HG03139 (cell line): ENCODE measurements around the gene ORMDL2.

ENCODE experiments used
- ATAC-seq: cut with Tn5 transposase; IDR thresholded peaks from one replicate; pipeline ENCODE4 v1.9.1; 2021; ENCODE audit not compliant: unreplicated experiment

Gene ORMDL2

GRCh38 chr12:55817345-55818139, at the start of gene ORMDL2, which contains the start of gene SARNP:
Gene ORMDL2, plus strand, starts transcription at chr12:55818041. Its CDS starts 959 bp downstream, at chr12:55819000.
Gene SARNP, minus strand, starts transcription at chr12:55817724. Its CDS starts 23 bp downstream, at chr12:55817701.
- peak; percentile 96 for ATAC-seq

GRCh38 chr12:55771736-55772135, 46.1 kb upstream of the ORMDL2 start:
- ATAC-seq, result no peak

DNA sequence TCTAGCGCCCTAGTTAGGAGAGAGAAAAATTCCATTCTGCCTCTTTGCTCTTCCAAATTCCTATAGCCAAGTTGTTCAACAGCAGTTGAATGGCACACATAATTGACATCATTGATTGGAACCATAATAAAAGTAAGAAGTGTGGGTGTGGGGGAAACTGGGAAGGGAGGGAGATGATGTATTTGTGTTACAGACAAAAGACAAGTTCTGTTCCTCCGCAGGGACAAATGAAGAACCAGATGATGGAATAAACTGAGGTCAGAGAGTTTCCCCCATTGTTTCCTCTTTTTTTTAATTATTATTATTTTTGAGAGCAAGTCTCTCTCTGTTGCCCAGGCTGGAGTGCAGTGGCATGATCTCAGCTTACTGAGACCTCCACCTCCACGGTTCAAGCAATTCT, 40.0 kb upstream of the ORMDL2 start:
- no peak for ATAC-seq

DNA sequence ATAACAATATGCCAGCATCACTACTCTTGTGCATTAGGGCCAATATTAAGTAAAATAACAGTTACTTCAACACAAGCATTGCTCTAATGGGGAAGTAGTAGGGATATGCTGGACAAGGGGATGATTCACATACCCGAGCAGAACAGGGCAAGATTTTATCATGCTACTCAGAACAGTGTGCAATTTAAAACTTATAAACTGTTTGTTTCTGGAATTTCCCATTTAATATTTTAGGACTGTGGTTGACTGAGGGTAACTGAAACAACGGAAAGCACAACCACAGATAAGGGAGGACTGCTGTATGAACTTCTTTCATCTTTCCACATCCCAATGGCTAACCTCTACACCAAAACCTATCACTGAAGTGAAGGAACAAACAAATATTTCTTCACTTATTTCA, 37.2 kb upstream of the ORMDL2 start:
- no peak for ATAC-seq

DNA sequence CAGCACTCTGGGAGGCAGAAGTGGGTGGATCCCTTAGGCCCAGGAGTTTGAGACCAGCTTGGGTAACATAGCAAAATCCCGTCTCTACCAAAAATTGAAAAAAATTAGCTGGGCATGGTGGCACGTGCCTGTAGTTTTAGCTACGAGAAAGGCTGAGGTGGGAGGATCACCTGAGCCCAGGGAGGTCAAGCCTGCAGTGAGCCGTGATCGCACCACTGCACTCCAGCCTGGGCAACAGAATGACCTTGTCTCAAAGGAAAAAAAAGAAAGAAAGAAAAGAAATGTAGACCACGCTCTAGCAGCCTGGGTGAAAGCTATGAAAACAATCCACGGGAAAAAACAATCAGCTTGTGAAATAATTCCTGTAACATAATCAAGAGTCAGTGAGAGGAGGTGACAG, 29.3 kb upstream of the ORMDL2 start:
- no peak for ATAC-seq

- ATAC-seq, result no peak
Observed at GRCh38 chr12:55789171-55789570, 28.7 kb upstream of the ORMDL2 start.

GRCh38 chr12:55789893-55790292, 27.9 kb upstream of the ORMDL2 start:
- no peak for ATAC-seq

- no peak for ATAC-seq
Observed at GRCh38 chr12:55795950-55796349, 21.9 kb upstream of the ORMDL2 start.

DNA sequence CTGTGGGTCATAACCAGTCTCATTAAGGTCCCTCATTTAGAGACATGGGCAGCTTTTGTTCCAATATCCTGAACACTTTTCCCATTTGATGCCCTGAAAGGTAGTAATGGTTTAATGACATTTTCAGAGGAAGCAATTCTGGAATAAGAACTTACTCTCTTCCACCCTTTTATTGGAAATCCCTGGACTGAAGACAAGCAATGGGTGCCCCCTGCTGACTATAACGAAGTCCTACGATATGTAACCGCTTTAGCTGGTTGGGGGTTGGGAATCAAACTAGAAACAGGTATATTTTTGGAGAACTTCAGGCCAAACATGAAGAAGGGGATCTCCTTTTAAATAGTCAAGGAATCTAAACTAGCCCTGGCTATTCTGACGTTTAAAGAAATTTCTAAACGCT, 20.8 kb upstream of the ORMDL2 start:
- no peak for ATAC-seq

- no peak for ATAC-seq
Observed at GRCh38 chr12:55797550-55797949, 20.3 kb upstream of the ORMDL2 start.

GRCh38 chr12:55806982-55807381, 10.9 kb upstream of the ORMDL2 start:
- ATAC-seq, result no peak

DNA sequence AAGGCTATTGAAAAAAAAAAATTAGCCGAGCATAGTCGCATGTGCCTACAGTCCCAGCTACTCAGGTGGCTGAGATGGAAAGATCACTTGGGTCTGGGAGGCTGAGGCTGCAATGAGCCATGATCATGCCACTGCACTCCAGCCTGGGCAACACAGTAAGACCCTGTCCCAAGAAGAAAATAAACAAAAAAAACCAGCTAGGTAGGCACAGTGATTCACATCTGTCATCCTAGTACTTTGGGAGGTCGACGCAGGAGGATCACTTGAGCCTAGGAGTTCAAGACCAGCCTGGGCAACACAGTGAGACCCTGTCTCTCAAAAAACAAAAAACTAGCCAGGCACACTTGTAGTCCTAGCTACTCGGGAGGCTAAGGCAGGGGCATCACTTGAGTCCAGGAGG, 8.6 kb upstream of the ORMDL2 start:
- no peak for ATAC-seq

DNA sequence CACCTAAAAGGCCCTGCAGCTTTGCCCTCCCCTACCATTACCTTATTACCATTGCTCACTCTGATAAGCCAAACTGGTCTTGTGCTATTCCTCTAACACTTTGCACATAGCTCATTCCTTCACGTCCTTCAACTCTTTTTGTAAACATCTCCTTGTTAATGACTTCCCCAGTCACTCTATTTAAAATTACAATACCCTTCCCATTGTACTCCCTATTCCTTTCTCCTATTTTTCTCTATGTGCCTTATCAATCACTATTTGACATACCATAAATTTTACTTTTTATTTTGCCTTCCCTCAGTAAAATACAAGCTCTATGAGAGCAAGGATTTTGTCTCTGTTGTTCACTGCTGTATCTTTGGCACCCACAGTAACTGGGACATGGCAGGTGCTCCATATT, 5.8 kb upstream of the ORMDL2 start:
- ATAC-seq, result no peak

GRCh38 chr12:55814257-55814656, 3.6 kb upstream of the ORMDL2 start:
- ATAC-seq, result no peak

DNA sequence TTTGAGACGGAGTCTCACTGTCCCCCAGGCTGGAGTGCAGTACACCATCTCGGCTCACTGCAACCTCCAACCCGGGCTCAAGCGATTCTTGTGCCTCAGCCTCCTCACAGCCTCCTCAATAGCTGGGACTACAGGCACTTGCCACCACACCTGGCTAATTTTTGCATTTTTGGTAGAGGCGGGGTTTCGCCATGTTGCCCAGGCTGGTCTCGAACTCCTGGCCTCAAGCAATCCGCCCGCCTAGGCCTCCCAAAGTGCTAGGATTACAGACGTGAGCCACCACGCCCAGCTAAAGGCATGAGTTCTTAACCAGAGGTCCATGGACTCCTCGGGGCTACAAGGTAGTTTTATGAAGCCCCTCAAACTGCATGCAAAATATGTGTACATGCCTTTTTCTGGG, 2.4 kb upstream of the ORMDL2 start:
- ATAC-seq, result no peak

DNA sequence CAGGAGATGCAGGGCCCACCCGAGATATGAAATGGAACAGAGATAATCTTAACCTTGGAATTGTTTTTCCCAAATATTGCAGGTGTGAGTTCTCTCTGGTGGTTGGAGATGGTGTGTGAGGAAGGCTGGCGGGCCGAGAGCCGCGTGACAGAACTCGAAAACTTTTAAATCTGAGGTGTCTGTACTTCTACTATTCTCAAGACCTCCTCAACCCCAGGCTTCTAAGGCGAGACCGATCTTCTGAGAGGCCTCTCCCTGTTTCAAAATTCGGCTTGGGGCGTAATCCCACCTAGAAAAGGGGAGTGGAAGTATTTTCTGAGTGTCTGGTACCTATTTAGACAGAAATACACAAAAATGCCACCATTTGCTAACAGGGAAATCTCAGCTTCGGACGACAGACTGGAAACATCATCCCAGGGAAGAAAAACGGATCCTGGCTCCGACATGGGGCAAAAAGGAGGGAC, 928 bp upstream of the ORMDL2 start:
- ATAC-seq, result no peak

- ATAC-seq, result peak; percentile 26
Observed at GRCh38 chr12:55818140-55818728, 393 bp downstream of the ORMDL2 start.

DNA sequence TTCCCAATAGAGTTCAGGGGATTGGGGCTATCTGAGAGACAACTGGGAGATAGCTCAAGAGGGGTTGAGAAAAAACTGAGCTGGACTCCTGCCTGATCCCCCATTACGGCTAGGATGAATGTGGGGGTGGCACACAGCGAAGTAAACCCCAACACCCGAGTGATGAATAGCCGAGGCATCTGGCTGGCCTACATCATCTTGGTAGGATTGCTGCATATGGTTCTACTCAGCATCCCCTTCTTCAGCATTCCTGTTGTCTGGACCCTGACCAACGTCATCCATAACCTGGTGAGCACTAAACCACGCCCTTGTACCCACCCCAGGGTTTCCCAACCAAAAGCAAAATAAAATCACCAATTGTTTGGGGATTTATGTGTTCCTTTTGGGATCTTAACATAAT, 1.0 kb downstream of the ORMDL2 start:
- ATAC-seq, result no peak

- no peak for ATAC-seq
Observed at GRCh38 chr12:55820679-55821078, 2.8 kb downstream of the ORMDL2 start.

DNA sequence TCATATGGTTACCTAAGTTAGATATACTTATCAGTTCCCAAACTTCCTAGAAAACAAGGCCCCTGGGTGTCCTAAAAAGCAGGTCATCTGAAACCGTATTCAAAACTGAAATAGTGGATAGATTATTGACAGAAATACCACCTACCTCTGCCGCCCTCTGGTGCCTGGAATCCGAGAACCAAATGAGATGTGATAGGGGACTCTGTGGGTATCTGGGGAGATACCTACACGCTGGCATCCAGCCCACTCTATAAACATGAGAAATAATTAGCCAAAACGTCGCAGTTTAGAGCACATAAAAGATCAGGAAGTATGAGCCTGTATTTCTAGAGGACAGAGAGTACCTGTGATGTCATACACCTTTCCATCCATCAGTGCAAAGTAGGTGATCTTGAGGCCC, 4.4 kb downstream of the ORMDL2 start:
- no peak for ATAC-seq

- no peak for ATAC-seq
Observed at GRCh38 chr12:55823419-55823818, 5.6 kb downstream of the ORMDL2 start.

DNA sequence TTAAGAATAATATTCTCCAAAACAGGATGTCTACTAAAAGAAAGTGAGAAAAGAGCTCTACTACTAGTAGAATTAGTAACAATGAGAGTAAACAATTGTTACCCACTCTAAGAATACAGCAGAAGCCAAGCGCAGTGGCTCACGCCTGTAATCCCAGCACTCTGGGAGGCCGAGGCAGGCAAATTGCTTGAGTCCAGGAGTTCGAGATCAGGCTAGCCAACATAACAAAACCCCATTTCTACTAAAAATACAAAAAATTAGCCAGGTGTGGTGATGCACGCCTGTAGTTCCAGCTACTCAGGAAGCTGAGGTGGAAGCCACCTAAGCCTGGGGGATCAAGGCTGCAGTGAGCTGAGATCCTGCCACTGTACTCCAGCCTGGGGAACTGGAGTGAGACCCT, 6.9 kb downstream of the ORMDL2 start:
- no peak for ATAC-seq

DNA sequence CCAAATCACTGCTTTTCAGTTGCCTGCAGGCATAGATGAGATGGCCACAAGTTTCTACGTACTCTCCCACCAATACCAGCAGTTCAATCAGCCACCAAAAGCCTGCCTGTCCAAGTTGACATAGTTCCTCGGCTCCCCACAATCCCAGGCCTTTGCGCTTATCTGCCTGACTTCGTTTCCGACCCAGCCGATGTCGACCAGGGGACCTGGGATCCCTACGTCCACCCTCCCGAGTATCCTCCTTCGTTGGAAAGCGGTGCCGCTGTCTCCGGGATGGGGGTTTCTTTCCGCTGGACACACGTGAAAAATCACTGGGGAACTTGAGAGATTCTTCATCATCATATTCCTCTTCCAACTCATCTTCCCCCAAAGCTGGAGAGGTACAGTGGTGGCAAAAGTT, 10.0 kb downstream of the ORMDL2 start:
- ATAC-seq, result no peak
